Upper lobe of left lung (tissue), 6 donors: ENCODE measurements around the gene COL7A1. TPM values are rescaled to one million over a fixed set of nuclear protein-coding genes. Genes with fewer than 3 reads are reported as not detected.

Source experiments
- ATAC-seq, 2 donors: fragments of 200-7000 bp; cut with Tn5 transposase; one replicate each; pipeline ENCODE4 v1.9.1; 2022; ENCODE audit warnings: mild to moderate bottlenecking in 2 of 2, moderate library complexity in 2 of 2; ENCODE audit not compliant: low FRiP score in 2 of 2
- DNase-seq, 2 donors: peaks; one replicate each; pipeline ENCODE4 v3.0.0-alpha.2; 2019 to 2020
- H3K27ac ChIP-seq, 4 donors: fragments of 200-600 bp; sonication (generic); one replicate each; pipeline ENCODE4 v1.5.1; 2016 to 2019
- H3K27me3 ChIP-seq, 4 donors: fragments of 200-600 bp; sonication (generic); one replicate each; pipeline ENCODE4 v1.5.1; 2017 to 2019
- H3K36me3 ChIP-seq, 4 donors: fragments of 200-600 bp; sonication (generic); one replicate each; pipeline ENCODE4 v1.5.1; 2016 to 2019
- H3K4me1 ChIP-seq, 4 donors: fragments of 200-600 bp; sonication (generic); one replicate each; pipeline ENCODE4 v1.5.1; 2018 to 2019
- H3K4me3 ChIP-seq, 4 donors: fragments of 200-600 bp; sonication (generic); one replicate each; pipeline ENCODE4 v1.5.1; 2017 to 2019; ENCODE audit warnings: mild to moderate bottlenecking in 2 of 4, moderate library complexity in 1 of 4
- H3K9me3 ChIP-seq, 4 donors: fragments of 200-600 bp; sonication (generic); one replicate each; pipeline ENCODE4 v1.5.1; 2018 to 2019
- CTCF ChIP-seq, 6 experiments: fragments of 450-650 bp in 4 of 6; fragments of 200-600 bp in 2 of 6; sonication (generic) in 2 of 6; IDR thresholded peaks; one replicate each; pipeline ENCODE4 v1.5.1; 2016 to 2019; ENCODE audit warnings: antibody characterized with exemption in 6 of 6
- EP300 ChIP-seq, 4 donors: sonication (generic); formaldehyde crosslinking; IDR thresholded peaks; one replicate each; pipeline ENCODE4 v1.5.1; 2017; ENCODE audit warnings: antibody characterized with exemption in 4 of 4, control low read depth in 2 of 4
- POLR2A ChIP-seq, 4 donors: fragments of 450-650 bp; IDR thresholded peaks; one replicate each; pipeline ENCODE4 v1.5.1; 2016 to 2017; ENCODE audit warnings: antibody characterized with exemption in 4 of 4, mild to moderate bottlenecking in 2 of 4
- POLR2AphosphoS5 ChIP-seq, 2 donors: sonication (generic); formaldehyde crosslinking; IDR thresholded peaks; one replicate each; pipeline ENCODE4 v1.5.1; 2017; ENCODE audit warnings: antibody characterized with exemption in 2 of 2
- WGBS, 2 donors: methylation state at CpG; one replicate each; pipeline ENCODE4 v1.1.5; 2017 to 2018; 5-methylcytosine and 5-hydroxymethylcytosine counted together
- total RNA-seq, 6 donors: library from RNA; depleted of rRNA in 4 of 6; stranded (reverse); fragments of >200 nt in 4 of 6; gene quantifications; one replicate each; pipeline versions ENCODE4 v1.1.0 to v1.2.1, GENCODE V29; 2016 to 2021
- donor health status: DM: no; HTN: no; CAD: no; lungs with moderate emphysema.
- donor health status: DM: no; HTN: yes; CAD: no; lungs with severe emphysema.

COL7A1 gene
- total RNA-seq, 6 donors from 2014 or later: 2.7 to 30.4 (median 4.6) TPM

DNA sequence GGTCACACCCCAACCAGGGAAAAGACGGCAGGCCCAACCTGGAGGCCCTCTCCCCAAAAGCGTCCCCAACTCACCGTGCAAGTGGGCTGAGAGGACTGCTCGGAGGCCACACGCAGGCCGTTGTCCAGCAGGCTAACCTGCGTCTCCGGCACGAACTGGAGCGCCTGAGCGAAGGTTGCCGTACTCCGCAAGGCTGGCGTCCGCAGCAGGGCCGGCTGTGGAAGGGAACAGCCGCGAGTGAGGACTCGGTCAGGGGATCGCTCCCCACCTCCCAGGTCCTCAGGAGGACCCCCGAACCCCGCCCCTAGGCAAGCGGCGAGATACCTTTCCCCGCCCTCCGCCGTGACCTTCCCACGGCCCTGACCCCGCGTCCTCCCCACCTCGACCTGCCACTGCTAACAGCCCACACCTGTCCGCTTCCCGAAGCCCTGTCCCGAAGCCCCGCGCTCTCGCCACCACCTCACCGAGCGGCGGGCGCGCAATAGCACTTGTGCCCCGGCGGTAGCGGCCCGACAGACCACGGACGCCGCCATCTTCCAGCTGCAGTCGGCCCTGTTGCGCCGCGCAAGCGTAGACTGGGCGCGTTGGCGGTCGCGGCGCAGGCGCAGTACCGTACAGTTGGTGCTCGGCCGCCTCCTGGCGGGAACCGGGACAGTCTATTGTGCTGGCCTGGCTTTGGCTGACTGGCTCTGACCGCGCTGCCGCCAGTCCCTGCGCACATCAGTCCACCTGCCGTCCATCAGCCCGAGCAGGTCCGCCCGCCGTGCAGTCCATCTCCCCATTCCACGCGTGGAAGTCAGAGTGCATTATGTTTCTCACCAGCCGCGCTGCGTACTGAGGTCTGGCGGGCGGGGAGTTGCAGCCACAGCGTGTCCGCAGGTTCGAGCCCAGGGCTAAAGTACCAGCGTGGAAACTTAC, 14.2 kb upstream of the COL7A1 start, which contains the start of gene UQCRC1:
TSS of gene UQCRC1 (minus strand) at position 559 of the 918 bp plus-strand sequence. CDS start at position 533, 26 bp downstream.
- DNase-seq (peak; percentile 95 to 98), ATAC-seq (peak; percentile 99 to 100)
- peak; percentile 82 to 99 (median 96) for TF ChIP-seq CTCF (IDR thresholded peaks at IDR 0.05)
- TF ChIP-seq POLR2AphosphoS5 (IDR thresholded peaks at IDR 0.05): peak; percentile 88 to 94
- peak in 3 of 4 donors; percentile 70 to 92 (median 79) for TF ChIP-seq POLR2A (IDR thresholded peaks at IDR 0.05)
- TF ChIP-seq EP300 (IDR thresholded peaks at IDR 0.05): no peak
- Histone ChIP-seq H3K27ac (peak within 1 kb of the TSS; percentile 70 to 93 (median 90)), H3K4me1 (peaks cover 10 to 19% (median 12%) of the 10 kb centered on the region in 4 donors), H3K4me3 (peak within 1 kb of the TSS; percentile 52 to 70 (median 58)), H3K36me3 (peaks cover 11 to 26% (median 21%) of the 10 kb centered on the region in 4 donors), H3K9me3 (no peaks in the 10 kb centered on the region), H3K27me3 (no peaks in the 10 kb centered on the region)
- 3 to 6% methylated on average over 11 to 46 of the region's 86 CpGs for WGBS, 2 donors

GRCh38 chr3:48607519-48607918, 12.4 kb upstream of the COL7A1 start:
- H3K27ac ChIP-seq: no peak overlapping the region
- H3K9me3 ChIP-seq: no peaks in the 10 kb centered on the region
- DNase-seq (no peak), ATAC-seq (no peak)
- no peaks in the 10 kb centered on the region for H3K27me3 ChIP-seq
- H3K4me3 ChIP-seq: no peak overlapping the region
- peaks cover 10 to 19% (median 12%) of the 10 kb centered on the region in 4 donors for H3K4me1 ChIP-seq
- H3K36me3 ChIP-seq: peaks cover 25 to 45% (median 39%) of the 10 kb centered on the region in 4 donors
- TF ChIP-seq POLR2A (IDR thresholded peaks at IDR 0.05) (no peak), POLR2AphosphoS5 (IDR thresholded peaks at IDR 0.05) (no peak), CTCF (IDR thresholded peaks at IDR 0.05) (no peak), EP300 (IDR thresholded peaks at IDR 0.05) (no peak)
- WGBS, 2 donors: 90 to 93% methylated on average over 5 of the region's 5 CpGs

DNA sequence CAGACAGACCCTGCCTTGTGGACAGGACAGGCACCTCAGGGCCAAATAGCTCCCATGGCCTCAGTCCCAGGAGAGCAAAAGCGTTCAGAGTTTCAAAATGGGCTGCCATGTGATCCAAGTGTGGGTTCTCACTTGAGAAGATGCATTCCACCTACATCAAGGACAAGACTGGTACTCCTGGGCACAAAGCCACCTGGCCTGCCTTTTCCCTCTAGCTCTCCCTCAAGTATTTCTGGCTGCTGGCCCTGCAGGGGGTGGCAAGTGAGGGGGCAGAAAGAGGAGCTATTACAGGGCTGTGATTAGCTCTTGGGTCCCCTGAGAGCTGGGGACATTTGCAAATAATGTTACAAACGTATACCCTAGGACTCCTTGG, 6.5 kb upstream of the COL7A1 start:
- TF ChIP-seq EP300 (IDR thresholded peaks at IDR 0.05) (no peak), POLR2A (IDR thresholded peaks at IDR 0.05) (no peak), CTCF (IDR thresholded peaks at IDR 0.05) (no peak), POLR2AphosphoS5 (IDR thresholded peaks at IDR 0.05) (no peak)
- peaks cover 37 to 89% (median 84%) of the 10 kb centered on the region in 4 donors for H3K36me3 ChIP-seq
- no peaks in the 10 kb centered on the region for H3K9me3 ChIP-seq
- H3K4me1 ChIP-seq: peaks cover 0 to 7% (median 0%) of the 10 kb centered on the region in 4 donors
- H3K27me3 ChIP-seq: no peaks in the 10 kb centered on the region
- 76% methylated on average over 2 of the region's 2 CpGs for WGBS, 2 donors
- H3K27ac ChIP-seq: no peak overlapping the region
- no peak for ATAC-seq
- no peak overlapping the region for H3K4me3 ChIP-seq
- no peak for DNase-seq

- H3K4me3 ChIP-seq: no peak overlapping the region
- no peak overlapping the region for H3K27ac ChIP-seq
- ATAC-seq (no peak), DNase-seq (peak in 1 of 2 donors; percentile 41)
- WGBS, 2 donors: 94 to 98% methylated on average over 11 to 19 of the region's 19 CpGs
- TF ChIP-seq POLR2AphosphoS5 (IDR thresholded peaks at IDR 0.05): no peak
- no peak for TF ChIP-seq POLR2A (IDR thresholded peaks at IDR 0.05)
- TF ChIP-seq EP300 (IDR thresholded peaks at IDR 0.05): no peak
- no peak for TF ChIP-seq CTCF (IDR thresholded peaks at IDR 0.05)
- H3K27me3 ChIP-seq: no peaks in the 10 kb centered on the region
- no peaks in the 10 kb centered on the region for H3K9me3 ChIP-seq
- H3K36me3 ChIP-seq: peaks cover 37 to 83% (median 79%) of the 10 kb centered on the region in 4 donors
- peaks cover 0 to 7% (median 0%) of the 10 kb centered on the region in 4 donors for H3K4me1 ChIP-seq
Measured at GRCh38 chr3:48600711-48601621, 5.8 kb upstream of the COL7A1 start.
